Type B pancreatic cell (in vitro differentiated cells): ENCODE data around the gene RSAD1. TPM values are rescaled to one million over a fixed set of nuclear protein-coding genes. Genes with fewer than 3 reads are reported as not detected.

Experiments
- DNase-seq: peaks from one replicate; pipeline ENCODE4 v3.0.0; 2021; ENCODE audit warnings: mixed read lengths; ENCODE audit not compliant: unreplicated experiment; ENCODE audit errors: extremely low spot score
- H3K27ac Mint-ChIP-seq: 2 replicates; pipeline ENCODE4 v1.8.0; 2021; ENCODE audit warnings: mild to moderate bottlenecking, mixed read lengths
- H3K27me3 Mint-ChIP-seq: 2 replicates; pipeline ENCODE4 v1.8.0; 2021; ENCODE audit warnings: mixed read lengths
- H3K36me3 Mint-ChIP-seq: 2 replicates; pipeline ENCODE4 v1.8.0; 2021; ENCODE audit warnings: mixed read lengths
- H3K4me1 Mint-ChIP-seq: one replicate; pipeline ENCODE4 v1.8.0; 2021; ENCODE audit warnings: mixed read lengths; ENCODE audit not compliant: unreplicated experiment
- H3K4me3 Mint-ChIP-seq: 2 replicates; pipeline ENCODE4 v1.8.0; 2021; ENCODE audit warnings: mild to moderate bottlenecking, mixed read lengths
- H3K9me3 Mint-ChIP-seq: 2 replicates; pipeline ENCODE4 v1.8.0; 2021; ENCODE audit warnings: mixed read lengths
- total RNA-seq: library from RNA; stranded (reverse); gene quantifications from 2 replicates; pipeline ENCODE4 v1.2.1, GENCODE V29; 2021; ENCODE audit warnings: low replicate concordance
- TF ChIP-seq, protein P1 (sequence below): fragments of 200-600 bp; sonication (generic); conservative IDR thresholded peaks from 2 replicates; pipeline ENCODE4 v1.5.0; 2021; ENCODE audit warnings: antibody characterized with exemption, mild to moderate bottlenecking

The RSAD1 gene
- total RNA-seq, 1 donor from 2014 or later: 40.7 TPM

DNA sequence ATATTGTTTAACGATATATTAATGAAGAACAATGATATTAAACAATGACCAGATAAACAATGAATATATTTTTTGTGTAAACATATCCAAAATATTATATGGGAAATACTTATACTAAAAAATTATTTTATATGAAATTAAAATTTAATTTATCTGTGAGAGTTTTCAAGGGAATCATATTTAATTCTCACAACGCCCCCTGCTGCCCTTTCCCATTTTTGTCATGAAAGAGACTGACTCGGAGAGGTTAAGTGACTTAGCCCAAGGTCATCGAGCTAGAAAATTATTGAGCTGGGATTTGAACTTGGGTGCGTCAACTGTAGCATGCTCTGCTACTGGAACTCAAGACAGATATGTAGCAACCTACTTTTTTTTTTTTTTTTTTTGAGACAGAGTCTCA is 22.4 kb downstream of the RSAD1 start:
- Mint-ChIP-seq H3K4me1 (peaks cover 32% of the 10 kb centered on the region), H3K27me3 (no peaks in the 10 kb centered on the region), H3K27ac (no peak overlapping the region), H3K4me3 (no peak overlapping the region), H3K36me3 (no peaks in the 10 kb centered on the region), H3K9me3 (no peaks in the 10 kb centered on the region)
- TF ChIP-seq, protein P1, sequence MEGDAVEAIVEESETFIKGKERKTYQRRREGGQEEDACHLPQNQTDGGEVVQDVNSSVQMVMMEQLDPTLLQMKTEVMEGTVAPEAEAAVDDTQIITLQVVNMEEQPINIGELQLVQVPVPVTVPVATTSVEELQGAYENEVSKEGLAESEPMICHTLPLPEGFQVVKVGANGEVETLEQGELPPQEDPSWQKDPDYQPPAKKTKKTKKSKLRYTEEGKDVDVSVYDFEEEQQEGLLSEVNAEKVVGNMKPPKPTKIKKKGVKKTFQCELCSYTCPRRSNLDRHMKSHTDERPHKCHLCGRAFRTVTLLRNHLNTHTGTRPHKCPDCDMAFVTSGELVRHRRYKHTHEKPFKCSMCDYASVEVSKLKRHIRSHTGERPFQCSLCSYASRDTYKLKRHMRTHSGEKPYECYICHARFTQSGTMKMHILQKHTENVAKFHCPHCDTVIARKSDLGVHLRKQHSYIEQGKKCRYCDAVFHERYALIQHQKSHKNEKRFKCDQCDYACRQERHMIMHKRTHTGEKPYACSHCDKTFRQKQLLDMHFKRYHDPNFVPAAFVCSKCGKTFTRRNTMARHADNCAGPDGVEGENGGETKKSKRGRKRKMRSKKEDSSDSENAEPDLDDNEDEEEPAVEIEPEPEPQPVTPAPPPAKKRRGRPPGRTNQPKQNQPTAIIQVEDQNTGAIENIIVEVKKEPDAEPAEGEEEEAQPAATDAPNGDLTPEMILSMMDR: peak; percentile 77
- DNase-seq: no peak

- DNase-seq: no peak
- H3K36me3 Mint-ChIP-seq: no peaks in the 10 kb centered on the region
- TF ChIP-seq, protein P1: no peak
- H3K27me3 Mint-ChIP-seq: no peaks in the 10 kb centered on the region
- no peak overlapping the region for H3K27ac Mint-ChIP-seq
- H3K9me3 Mint-ChIP-seq: no peaks in the 10 kb centered on the region
- H3K4me3 Mint-ChIP-seq: no peak overlapping the region
- H3K4me1 Mint-ChIP-seq: peaks cover 35% of the 10 kb centered on the region
Measured at GRCh38 chr17:50502301-50502990, 23.8 kb downstream of the RSAD1 start.

DNA sequence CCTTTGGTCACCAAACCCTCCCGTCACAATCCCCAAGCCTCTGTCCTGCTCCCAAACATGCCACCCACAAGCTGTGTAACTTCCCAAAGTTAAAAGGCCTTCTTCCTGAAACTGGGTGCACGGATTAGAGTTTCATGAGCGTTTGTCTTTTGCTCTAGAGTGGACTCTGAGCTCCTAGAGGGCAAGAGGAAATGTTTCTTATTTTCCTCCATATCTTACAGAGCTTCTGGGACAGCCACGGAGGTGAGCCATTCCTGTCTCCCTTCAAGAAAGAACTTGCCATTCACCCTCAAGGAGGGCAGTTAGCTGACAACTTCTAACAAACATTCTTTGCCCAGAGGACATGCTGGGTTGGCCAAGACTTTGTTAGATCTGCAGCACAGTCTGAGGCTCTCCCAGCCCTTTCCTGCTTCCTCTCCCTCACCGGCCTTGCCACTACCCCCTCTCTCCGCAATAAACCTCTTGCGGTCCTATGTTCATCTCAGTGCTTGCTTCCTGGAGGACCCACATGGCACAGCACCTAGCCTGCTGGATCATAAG is 27.0 kb downstream of the RSAD1 start:
- TF ChIP-seq, protein P1: no peak
- Mint-ChIP-seq H3K4me3 (peak overlapping the region; percentile 59), H3K9me3 (no peaks in the 10 kb centered on the region), H3K27ac (peak overlapping the region; percentile 71), H3K27me3 (no peaks in the 10 kb centered on the region), H3K36me3 (no peaks in the 10 kb centered on the region), H3K4me1 (peaks cover 47% of the 10 kb centered on the region)
- no peak for DNase-seq

GRCh38 chr17:50506298-50506697 is 27.6 kb downstream of the RSAD1 start:
- DNase-seq: no peak
- H3K36me3 Mint-ChIP-seq: no peaks in the 10 kb centered on the region
- H3K9me3 Mint-ChIP-seq: no peaks in the 10 kb centered on the region
- H3K4me3 Mint-ChIP-seq: peak overlapping the region; percentile 59
- H3K4me1 Mint-ChIP-seq: peaks cover 53% of the 10 kb centered on the region
- TF ChIP-seq, protein P1: no peak
- no peaks in the 10 kb centered on the region for H3K27me3 Mint-ChIP-seq
- peak overlapping the region; percentile 71 for H3K27ac Mint-ChIP-seq

GRCh38 chr17:50507871-50508572 is 29.4 kb downstream of the RSAD1 start, which contains the start of gene MYCBPAP:
MYCBPAP (plus strand) TSS chr17:50508439; CDS start chr17:50508675, 236 bp downstream.
- no peaks in the 10 kb centered on the region for H3K27me3 Mint-ChIP-seq
- no peaks in the 10 kb centered on the region for H3K9me3 Mint-ChIP-seq
- DNase-seq: peak; percentile 85
- H3K4me3 Mint-ChIP-seq: peak within 1 kb of the TSS; percentile 87
- peaks cover 45% of the 10 kb centered on the region for H3K4me1 Mint-ChIP-seq
- H3K27ac Mint-ChIP-seq: peak within 1 kb of the TSS; percentile 82
- TF ChIP-seq, protein P1: no peak
- no peaks in the 10 kb centered on the region for H3K36me3 Mint-ChIP-seq
